C4-2B (cell line): ENCODE data around the gene C19orf85.
A peak's percentile ranks its signal among the peaks of the same experiment; 100 is the strongest.

Experiments used
- ZFX ChIP-seq: fragments of 450-650 bp; IDR thresholded peaks from 2 replicates; pipeline ENCODE4 v1.6.1; 2017
- TF ChIP-seq, protein P1 (sequence below): fragments of 450-650 bp; conservative IDR thresholded peaks from 2 replicates; pipeline ENCODE4 v1.5.1; 2017; ENCODE audit warnings: mild to moderate bottlenecking

DNA sequence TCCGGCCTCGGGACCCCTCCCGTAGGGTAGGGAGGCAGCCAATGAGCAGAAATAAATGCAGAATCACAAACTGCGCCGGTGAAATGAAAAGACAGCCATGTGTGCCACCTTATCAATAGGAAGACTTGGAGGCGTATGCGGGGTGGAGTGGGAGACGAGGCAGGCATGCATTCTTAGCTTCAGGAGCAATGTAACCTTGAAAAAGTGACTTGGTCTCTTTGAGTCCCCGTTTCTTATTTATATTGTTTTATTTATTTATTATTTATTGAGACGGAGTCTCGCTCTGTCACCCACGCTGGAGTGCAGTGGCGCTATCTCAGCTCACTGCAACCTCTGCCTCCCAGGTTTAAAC, 39.7 kb upstream of the C19orf85 start:
- TF ChIP-seq, protein P1, sequence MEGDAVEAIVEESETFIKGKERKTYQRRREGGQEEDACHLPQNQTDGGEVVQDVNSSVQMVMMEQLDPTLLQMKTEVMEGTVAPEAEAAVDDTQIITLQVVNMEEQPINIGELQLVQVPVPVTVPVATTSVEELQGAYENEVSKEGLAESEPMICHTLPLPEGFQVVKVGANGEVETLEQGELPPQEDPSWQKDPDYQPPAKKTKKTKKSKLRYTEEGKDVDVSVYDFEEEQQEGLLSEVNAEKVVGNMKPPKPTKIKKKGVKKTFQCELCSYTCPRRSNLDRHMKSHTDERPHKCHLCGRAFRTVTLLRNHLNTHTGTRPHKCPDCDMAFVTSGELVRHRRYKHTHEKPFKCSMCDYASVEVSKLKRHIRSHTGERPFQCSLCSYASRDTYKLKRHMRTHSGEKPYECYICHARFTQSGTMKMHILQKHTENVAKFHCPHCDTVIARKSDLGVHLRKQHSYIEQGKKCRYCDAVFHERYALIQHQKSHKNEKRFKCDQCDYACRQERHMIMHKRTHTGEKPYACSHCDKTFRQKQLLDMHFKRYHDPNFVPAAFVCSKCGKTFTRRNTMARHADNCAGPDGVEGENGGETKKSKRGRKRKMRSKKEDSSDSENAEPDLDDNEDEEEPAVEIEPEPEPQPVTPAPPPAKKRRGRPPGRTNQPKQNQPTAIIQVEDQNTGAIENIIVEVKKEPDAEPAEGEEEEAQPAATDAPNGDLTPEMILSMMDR: peak; percentile 74; the same call in 1 of the 2 replicates
- no peak for TF ChIP-seq ZFX
